K562 (cell line): Measurements from ENCODE around the gene C16orf92. TPM values are rescaled to one million over a fixed set of nuclear protein-coding genes. Genes with fewer than 3 reads are reported as not detected.

Experiments used
- ATAC-seq: fragments of 200-7000 bp; cut with Tn5 transposase; 3 replicates; pipeline ENCODE4 v1.9.1; 2020; ENCODE audit warnings: moderate library complexity
- BruUV-seq: library from RNA; stranded (reverse); fragments of 400-500 nt; replicated peaks from 2 replicates; lab custom pipeline; 2021; lab: Mats Ljungman, UMichigan
- CTCF ChIA-PET: fragments of 300-600 bp; formaldehyde crosslinking; extraction: SDS; loops from one replicate; lab custom pipeline; 2021; ENCODE audit warnings: low intra/inter-chr PET ratio; lab: Yijun Ruan, JAX
- POLR2A ChIA-PET: fragments of 300-600, 350-650 bp; sonication (Branson Sonifier 250); formaldehyde crosslinking; extraction: SDS; loops from one replicate; lab custom pipeline; 2021; ENCODE audit warnings: antibody characterized with exemption, inconsistent platforms; lab: Yijun Ruan, JAX
- DNase-seq, 4 experiments: peaks; one replicate each; pipeline versions ENCODE4 v3.0.0 to v3.0.0-alpha.2; 2011 to 2018; ENCODE audit warnings: low spot score in 3 of 4, mixed read lengths in 3 of 4; ENCODE audit errors: extremely low read depth in 1 of 4
- FAIRE-seq: peaks from 2 replicates; lab custom pipeline; 2011; peaks lifted over from hg19 to GRCh38; lab: Jason Lieb, UNC
- H2AFZ ChIP-seq: 2 replicates; pipeline ENCODE4 v1.6.0; 2011; ENCODE audit warnings: low read depth, low read length, control low read depth, inconsistent platforms
- H3K27ac ChIP-seq: fragments of 200-600 bp; 3 replicates; pipeline ENCODE4 v1.8.0; 2011; ENCODE audit warnings: low read depth, mild to moderate bottlenecking, control low read depth, inconsistent platforms, low read length, moderate library complexity, mixed read lengths; ENCODE audit errors: extremely low read depth
- H3K27me3 ChIP-seq, 2 experiments: fragments of 300-600 bp in 1 of 2; 2 replicates in 1 of 2; 3 replicates in 1 of 2; pipeline versions ENCODE4 v1.6.0 to v1.8.0; 2011; ENCODE audit warnings: inconsistent platforms in 2 of 2, low read length in 2 of 2, mild to moderate bottlenecking in 1 of 2, mixed read lengths in 1 of 2, moderate library complexity in 1 of 2; ENCODE audit not compliant: control insufficient read depth in 2 of 2, insufficient read depth in 2 of 2
- H3K36me3 ChIP-seq: fragments of 300-600 bp; 3 replicates; pipeline ENCODE4 v1.8.0; 2011; ENCODE audit warnings: mild to moderate bottlenecking, low read length, inconsistent platforms; ENCODE audit not compliant: control insufficient read depth, insufficient read depth
- H3K4me1 ChIP-seq, 2 experiments: fragments of 200-600 bp in 1 of 2; replicated peaks in 1 of 2; 2 replicates in 1 of 2; 3 replicates in 1 of 2; pipeline versions ENCODE4 v1.5.1 to v1.8.0; 2011; ENCODE audit warnings: inconsistent platforms in 2 of 2, low read length in 2 of 2, mild to moderate bottlenecking in 1 of 2, mixed read lengths in 1 of 2, moderate library complexity in 1 of 2; ENCODE audit not compliant: control insufficient read depth in 2 of 2, insufficient read depth in 2 of 2
- H3K4me2 ChIP-seq: 2 replicates; pipeline ENCODE4 v1.6.1; 2011; ENCODE audit warnings: low read length, control low read depth, inconsistent platforms, mixed read lengths; ENCODE audit not compliant: insufficient read depth
- H3K4me3 ChIP-seq: fragments of 200-600 bp; sonication (generic), shearing (Covaris generic); 2 replicates; pipeline ENCODE4 v1.5.1; 2016; ENCODE audit warnings: control low read depth, inconsistent platforms
- H3K79me2 ChIP-seq: fragments of 200-600 bp; 3 replicates; pipeline ENCODE4 v1.8.0; 2011; ENCODE audit warnings: low read length, inconsistent platforms; ENCODE audit not compliant: control insufficient read depth, insufficient read depth
- H3K9ac ChIP-seq, 2 experiments: 2 replicates each; pipeline versions ENCODE4 v1.6.0 to v1.6.1; 2011; ENCODE audit warnings: low read depth in 2 of 2, low read length in 2 of 2, control low read depth in 1 of 2, inconsistent platforms in 1 of 2, mild to moderate bottlenecking in 1 of 2, mixed read lengths in 1 of 2; ENCODE audit not compliant: insufficient read depth in 1 of 2
- H3K9me1 ChIP-seq: one replicate; pipeline ENCODE4 v1.6.0; 2011; ENCODE audit warnings: inconsistent platforms, mild to moderate bottlenecking, low read length, moderate library complexity; ENCODE audit not compliant: control insufficient read depth, insufficient read depth
- H3K9me3 ChIP-seq: replicated peaks from 2 replicates; pipeline ENCODE4 v1.5.1; 2011; ENCODE audit warnings: low read depth, low read length, inconsistent platforms; ENCODE audit not compliant: control insufficient read depth, insufficient read depth
- H4K20me1 ChIP-seq: replicated peaks from 2 replicates; pipeline ENCODE4 v1.6.1; 2011; ENCODE audit warnings: low read length, inconsistent platforms, mixed read lengths; ENCODE audit not compliant: control insufficient read depth, insufficient read depth
- BRD9 ChIP-seq: fragments of 450-650 bp; IDR thresholded peaks from 2 replicates; pipeline ENCODE4 v1.6.1; 2018; ENCODE audit warnings: low read depth; ENCODE audit not compliant: partially characterized antibody
- ELK3 ChIP-seq: fragments of 450-650 bp; formaldehyde crosslinking; IDR thresholded peaks from 2 replicates; pipeline ENCODE4 v1.4.0; 2020; ENCODE audit warnings: mild to moderate bottlenecking
- ETV5 ChIP-seq: sonication (generic); formaldehyde crosslinking; IDR thresholded peaks from 2 replicates; pipeline ENCODE4 v1.4.0; 2020; ENCODE audit warnings: low read depth, mild to moderate bottlenecking, missing genetic modification reagents
- TRIM28 ChIP-seq: fragments of 450-650 bp; IDR thresholded peaks from 2 replicates; pipeline ENCODE4 v1.6.1; 2017
- VEZF1 ChIP-seq: fragments of 200-800 bp; sonication (Bioruptor generic); IDR thresholded peaks from 2 replicates; pipeline ENCODE4 v1.6.1; 2017; ENCODE audit warnings: missing genetic modification characterization, missing compliant biosample characterization
- ZFP91 ChIP-seq: sonication (generic); formaldehyde crosslinking; IDR thresholded peaks from 2 replicates; pipeline ENCODE4 v1.8.0; 2022; ENCODE audit warnings: mild to moderate bottlenecking, missing genetic modification reagents
- ZNF23 ChIP-seq: fragments of 250-450 bp; sonication (Bioruptor Pico); IDR thresholded peaks from 2 replicates; pipeline ENCODE4 v1.4.0; 2020; ENCODE audit warnings: mild to moderate bottlenecking
- WGBS: fragments of 100-300 bp; shearing (Covaris generic); methylation state at CpG from one replicate; pipeline ENCODE4 v1.1.6; 2016; ENCODE audit warnings: low coverage, mixed read lengths; ENCODE audit not compliant: insufficient coverage; ENCODE audit errors: missing lambda C conversion rate; 5-methylcytosine and 5-hydroxymethylcytosine counted together
- in situ Hi-C: fragments of 300-500 bp; cut with MboI; formaldehyde crosslinking; loops from 4 replicates; pipeline ENCODE4 v1.15.0; 2018; ENCODE audit warnings: inconsistent platforms, mixed read lengths
- intact Hi-C: fragments of 100-400 bp; cut with micrococcal nuclease; formaldehyde crosslinking; loops from 2 replicates; pipeline ENCODE4 v1.14.2; 2022
- polyA plus RNA-seq, 8 experiments: library from polyadenylated mRNA; depleted of rRNA in 4 of 8; stranded (reverse) in 5 of 8; unstranded in 3 of 8; fragments of >200 nt; fragmentation: Nextera tagmentation in 2 of 8; fragmentation: Illumina TruSeq in 1 of 8; extraction: Ambion mirVana in 2 of 8; extraction: Trizol in 1 of 8; gene quantifications; 2 replicates each; pipeline versions ENCODE4 v1.2.1 to v1.2.3, GENCODE V29; 2011 to 2014; ENCODE audit warnings: inconsistent platforms in 1 of 8, missing spikeins in 1 of 8
- total RNA-seq, 7 experiments: library from RNA; depleted of rRNA in 6 of 7; stranded (reverse); fragments of >200 nt in 6 of 7; fragmentation: Illumina TruSeq in 2 of 7; extraction: Trizol in 2 of 7; gene quantifications; 2 replicates each; pipeline versions ENCODE4 v1.2.1 to v1.2.3, GENCODE V29; 2011 to 2021; ENCODE audit warnings: low replicate concordance in 1 of 7

The C16orf92 gene
- total and polyA plus RNA-seq, 9 of the 15 experiments (the other 6 are each of a cell fraction or from before 2014, with no cell fraction given): not detected

GRCh38 chr16:30030841-30031413 lies 7.9 kb downstream of the C16orf92 start, which contains the start of gene TLCD3B:
Gene TLCD3B, minus strand, starts transcription at chr16:30031271. Its CDS starts 744 bp downstream, at chr16:30030527.
- FAIRE-seq: no peak
- intact Hi-C loops: no loop called here
- ATAC-seq: no peak
- Histone ChIP-seq H3K27me3 (peaks cover 16 to 66% of the 10 kb centered on the region in 2 experiments; a peak in 4 of 5 replicates), H3K36me3 (no peaks in the 10 kb centered on the region), H3K9me3 (no peaks in the 10 kb centered on the region), H3K9ac (no peak within 1 kb of the TSS), H3K9me1 (peaks cover 4% of the 10 kb centered on the region), H4K20me1 (peaks cover 13% of the 10 kb centered on the region; the same call in 1 of the 2 replicates), H3K4me1 (peaks cover 0 to 31% of the 10 kb centered on the region in 2 experiments; a peak in 2 of 5 replicates), H3K27ac (no peak within 1 kb of the TSS), H3K4me2 (no peak within 1 kb of the TSS), H3K79me2 (no peaks in the 10 kb centered on the region), H3K4me3 (no peak within 1 kb of the TSS), H2AFZ (no peak within 1 kb of the TSS)
- in situ Hi-C loops: no loop called here
- CTCF ChIA-PET: no interaction called here
- WGBS: 0% methylated on average over 5 of the region's 27 CpGs
- TF ChIP-seq TRIM28 (no peak), VEZF1 (CRISPR knock-in tag) (peak; percentile 32; the same call in 1 of the 2 replicates), ZFP91 (peak; percentile 65; the same call in 1 of the 2 replicates), BRD9 (no peak), ELK3 (CRISPR knock-in tag) (no peak), ETV5 (CRISPR knock-in tag) (no peak), ZNF23 (CRISPR knock-in tag) (no peak)
- POLR2A ChIA-PET: interaction anchor here (0.6 kb wide), 1 partner anchor 47 kb away, joined by 3 read pairs; no protein-coding TSS in a partner anchor
- no TSS peak for BruUV-seq
- DNase-seq: peak in 1 of 4 experiments; percentile 18
